ENCODE measurements around the gene RAB3D. TPM values are rescaled to one million over a fixed set of nuclear protein-coding genes. Genes with fewer than 3 reads are reported as not detected.
"Not testable (repeated sequence)": the region's sequence is repeated elsewhere in the genome, so short reads cannot be mapped to it uniquely, and the experiment has no call there.

The RAB3D gene
- polyA plus RNA-seq, 5 donors: 13.6 to 22.3 (median 16.6) TPM

- no peak for DNase-seq
These were observed 5.8 kb upstream of the RAB3D start for GRCh38 chr19:11345122-11345803.

- DNase-seq: no peak
These were observed 3.0 kb upstream of the RAB3D start for GRCh38 chr19:11342429-11342828.

DNA sequence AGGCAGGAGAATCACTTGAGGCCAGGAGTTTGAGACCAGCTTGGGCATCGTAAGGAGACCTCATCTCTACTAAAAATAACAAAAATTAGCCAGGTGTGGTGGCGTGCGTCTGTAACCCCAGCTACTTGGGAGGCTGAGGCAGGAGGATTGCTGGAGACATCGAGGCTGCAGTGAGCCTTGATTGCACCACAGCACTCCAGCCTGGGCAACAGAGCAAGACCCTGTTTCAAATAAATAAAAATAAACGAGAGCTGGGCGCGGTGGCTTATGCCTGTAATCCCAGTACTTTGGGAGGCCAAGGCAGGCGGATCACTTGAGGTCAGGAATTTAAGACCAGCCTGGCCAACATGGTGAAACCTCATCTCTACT lies 626 bp upstream of the RAB3D start:
- DNase-seq: not testable (repeated sequence)

DNA sequence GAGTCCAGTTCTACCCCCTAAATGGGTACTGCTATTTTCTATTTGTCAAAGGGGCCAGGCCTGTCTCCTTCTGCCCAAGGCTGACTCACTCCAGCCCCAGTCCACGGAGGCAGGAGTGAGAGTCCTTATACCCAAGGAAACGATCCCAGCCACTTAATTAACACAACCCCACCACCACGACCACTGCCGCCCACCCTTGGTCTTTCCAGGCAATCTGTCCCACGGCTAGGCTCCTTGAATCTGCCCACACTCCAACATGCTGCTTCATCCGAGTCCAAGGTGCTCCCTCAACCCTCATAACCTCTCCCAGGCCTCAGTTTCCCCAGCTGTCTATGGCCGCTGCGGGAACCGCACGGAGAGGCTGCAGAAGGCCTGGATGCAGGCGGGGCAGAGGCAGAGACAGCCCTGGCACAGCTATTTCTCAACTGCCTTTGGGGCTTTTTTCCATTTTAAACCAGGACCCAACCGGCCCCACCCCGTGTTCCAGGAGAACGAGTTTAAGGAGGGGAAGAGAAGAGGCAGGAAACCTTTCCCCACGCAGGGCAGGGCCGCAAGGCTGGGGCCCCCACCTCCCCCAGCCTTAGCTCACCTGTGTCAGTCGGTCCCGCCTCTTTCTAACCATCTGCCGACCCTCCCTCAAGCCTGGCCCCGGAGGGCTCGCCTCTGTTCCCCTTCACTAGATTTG lies 746 bp downstream of the RAB3D start:
- DNase-seq: no peak

- DNase-seq: no peak
These were observed 1.3 kb downstream of the RAB3D start for GRCh38 chr19:11338121-11338520.

- no peak for DNase-seq
These were observed 2.4 kb downstream of the RAB3D start for GRCh38 chr19:11337080-11337479.

DNA sequence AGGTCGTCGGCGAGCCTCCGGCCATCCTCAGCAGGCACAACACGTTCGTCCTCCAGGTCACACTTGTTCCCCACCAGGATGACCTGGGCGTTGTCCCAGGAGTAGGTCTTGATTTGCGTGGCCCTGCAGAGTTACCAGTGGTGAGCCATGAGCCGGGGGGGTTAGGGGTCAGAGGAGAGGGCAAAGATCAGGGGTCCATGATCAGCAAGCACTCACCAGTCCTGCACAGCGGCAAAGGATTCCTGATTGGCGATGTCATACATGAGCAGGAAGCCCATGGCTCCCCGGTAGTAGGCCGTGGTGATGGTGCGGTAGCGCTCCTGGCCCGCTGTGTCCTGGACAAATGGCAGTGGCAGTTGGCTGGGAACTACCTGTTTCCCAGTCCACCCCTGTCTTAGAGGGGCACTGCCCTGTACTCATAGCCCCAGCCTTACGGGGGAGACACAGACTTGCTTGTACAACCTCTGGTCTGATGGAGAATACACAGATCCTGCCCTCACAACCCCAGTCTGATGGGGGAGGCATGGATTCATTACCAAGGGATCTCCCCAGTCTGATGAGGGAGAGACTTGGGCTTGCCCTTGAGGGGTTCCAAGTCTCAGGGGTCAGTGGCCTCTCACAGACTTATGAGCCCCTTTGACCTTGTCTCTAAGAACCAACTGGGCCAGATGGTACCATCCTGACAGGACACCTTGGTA lies 3.9 kb downstream of the RAB3D start:
- no peak for DNase-seq

DNA sequence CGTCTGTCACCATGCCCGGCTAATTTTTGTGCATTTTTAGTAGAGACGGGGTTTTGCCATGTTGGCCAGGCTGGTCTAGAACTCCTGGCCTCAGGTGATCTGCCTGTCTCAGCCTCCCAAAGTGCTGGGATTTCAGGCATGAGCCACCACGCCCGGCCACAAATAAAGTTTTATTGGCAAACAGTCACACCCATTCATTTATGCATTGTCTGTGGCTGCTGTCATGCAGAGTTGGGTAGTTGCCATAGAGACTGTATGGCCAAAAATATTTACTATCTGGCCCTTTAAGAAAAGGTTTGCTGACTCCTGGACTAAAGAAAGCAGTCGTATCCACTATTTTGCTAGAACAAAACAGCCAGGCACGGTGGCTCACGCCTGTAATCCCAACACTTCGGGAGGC lies 5.6 kb downstream of the RAB3D start:
- DNase-seq: not testable (repeated sequence)

GRCh38 chr19:11332822-11333221 lies 6.6 kb downstream of the RAB3D start:
- no peak for DNase-seq

GRCh38 chr19:11331502-11331901 lies 8.0 kb downstream of the RAB3D start:
- DNase-seq: no peak

GRCh38 chr19:11330127-11330526 lies 9.3 kb downstream of the RAB3D start:
- no peak for DNase-seq

GRCh38 chr19:11325544-11325943 lies 13.9 kb downstream of the RAB3D start:
- DNase-seq: no peak

GRCh38 chr19:11324748-11325389 lies 14.6 kb downstream of the RAB3D start:
- DNase-seq: no peak

GRCh38 chr19:11324079-11324661 lies 15.3 kb downstream of the RAB3D start:
- peak; percentile 90 to 91 for DNase-seq

DNA sequence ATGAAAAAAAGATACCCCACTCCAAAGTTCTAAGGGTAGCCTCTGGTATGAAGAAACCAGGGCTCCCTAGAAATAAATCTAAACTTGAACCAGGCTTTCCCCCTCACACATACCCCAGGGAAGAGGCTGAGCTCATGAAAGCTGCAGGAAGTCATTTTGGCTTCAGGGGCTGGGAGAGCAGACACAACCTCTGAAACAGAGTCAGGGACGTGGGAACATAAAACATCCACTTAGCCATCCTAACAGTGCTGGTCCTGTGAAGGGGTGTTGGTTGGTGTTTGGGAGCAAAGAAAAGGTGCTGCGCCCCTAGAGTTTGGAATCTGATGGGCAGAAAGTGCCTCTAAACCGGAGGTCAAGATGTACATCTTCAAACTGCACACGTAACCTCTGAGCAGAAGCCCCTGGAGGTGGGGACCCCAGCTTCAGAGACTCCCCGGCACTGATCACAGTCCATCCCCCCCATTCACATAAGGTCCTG lies 15.8 kb downstream of the RAB3D start:
- no peak for DNase-seq

DNA sequence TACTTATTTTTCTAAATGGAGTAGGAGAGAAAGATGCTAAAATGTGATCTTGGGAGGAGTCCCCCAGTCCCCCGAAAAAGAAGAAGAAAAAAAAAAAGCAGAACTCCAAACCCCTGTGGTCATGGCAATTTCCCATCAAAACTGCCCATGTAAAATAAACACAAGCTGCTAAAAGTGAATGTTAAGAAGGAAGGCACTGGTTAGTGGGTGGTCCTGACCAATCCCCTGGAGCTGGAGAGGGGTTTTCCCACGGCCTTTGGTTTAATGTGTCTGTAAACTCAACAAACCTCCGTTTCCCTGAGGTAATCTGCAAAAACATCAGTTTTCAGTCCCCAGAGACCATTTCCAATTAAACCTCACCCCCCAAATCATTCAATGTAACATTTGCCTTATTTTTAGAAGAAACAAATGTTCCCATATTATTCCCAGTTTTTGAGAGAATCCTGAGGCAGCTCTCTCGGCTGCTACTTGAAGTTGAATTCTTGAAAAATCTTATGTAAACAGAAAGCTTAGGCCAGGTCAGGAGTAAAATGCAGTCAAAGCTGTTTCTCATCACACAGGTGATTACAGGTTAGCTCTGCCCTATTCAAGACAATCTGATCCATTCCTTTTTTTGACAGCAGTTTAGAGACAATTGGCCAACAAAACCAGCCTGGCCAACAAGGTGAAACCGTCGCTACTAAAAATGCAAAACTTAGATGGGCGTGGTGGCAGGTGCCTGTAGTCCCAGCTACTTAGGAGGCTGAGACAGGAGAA lies 17.0 kb downstream of the RAB3D start:
- peak in 1 of 2 donors; percentile 11 for DNase-seq

- no peak for DNase-seq
These were observed 18.0 kb downstream of the RAB3D start for GRCh38 chr19:11321191-11322126.

DNA sequence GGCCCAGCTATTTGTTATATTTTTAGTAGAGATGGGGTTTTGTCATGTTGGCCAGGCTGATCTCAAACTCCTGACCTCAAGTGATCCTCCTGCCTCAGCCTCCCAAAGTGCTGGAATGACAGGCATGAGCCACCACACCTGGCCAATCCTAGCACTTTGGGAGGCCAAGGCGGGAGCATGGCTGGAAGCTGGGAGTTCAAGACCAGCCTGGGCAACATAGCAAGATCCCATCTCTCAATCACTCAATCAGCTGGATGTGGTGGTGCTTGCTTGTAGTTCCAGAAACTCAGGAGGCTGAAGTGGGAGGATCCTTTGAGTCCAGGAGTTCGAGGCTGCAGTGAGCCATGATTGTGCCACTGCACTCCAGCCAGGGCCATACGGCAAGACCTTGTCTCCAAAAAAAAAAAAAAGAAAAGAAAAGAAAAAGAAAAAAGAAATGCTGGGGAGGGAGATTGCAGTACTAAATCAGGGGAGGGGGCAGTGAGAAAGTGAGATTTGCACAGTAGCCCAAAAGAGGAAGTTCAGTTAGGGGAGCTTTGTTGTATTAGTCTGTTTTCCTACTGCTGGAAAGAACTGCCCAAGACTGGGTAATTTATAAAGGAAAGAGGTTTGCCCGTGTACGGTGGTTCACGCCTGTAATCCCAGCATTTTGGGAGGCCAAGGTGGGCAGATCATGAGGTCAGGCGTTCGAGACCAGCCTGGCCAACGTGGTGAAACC lies 19.0 kb downstream of the RAB3D start:
- not testable (repeated sequence) for DNase-seq

DNA sequence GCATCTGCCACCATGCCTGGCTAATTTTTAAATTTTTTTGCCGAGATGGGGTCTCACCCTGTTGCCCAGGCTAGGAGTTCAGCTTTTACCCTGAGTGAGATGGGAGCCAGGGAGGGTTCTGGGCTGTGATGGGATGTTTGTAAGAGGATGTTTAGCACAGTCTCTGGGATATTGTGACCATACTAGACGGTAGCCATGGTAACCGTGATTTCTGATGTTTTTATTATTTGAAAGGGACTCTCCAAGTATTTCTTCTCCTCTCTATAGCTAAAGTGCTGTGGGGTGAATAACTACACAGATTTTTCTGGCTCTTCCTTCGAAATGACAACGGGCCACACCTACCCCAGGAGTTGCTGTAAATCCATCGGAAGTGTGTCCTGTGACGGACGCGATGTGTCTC lies 33.1 kb downstream of the RAB3D start:
- DNase-seq: no peak
